CD4-positive, alpha-beta T cell treated with Interleukin-15 for 1 hour (primary cell): ENCODE measurements around the gene KIF19.
"Not testable (repeated sequence)": the region's sequence is repeated elsewhere in the genome, so short reads cannot be mapped to it uniquely, and the experiment has no call there.

Experiments
- DNase-seq: peaks from one replicate; pipeline ENCODE4 v3.0.0-alpha.2; 2020

KIF19 gene

GRCh38 chr17:74325743-74326379 is at the start of gene KIF19:
KIF19 (plus strand) TSS chr17:74326226; CDS start chr17:74326350, 124 bp downstream.
- DNase-seq = peak; percentile 50

- no peak for DNase-seq
Measured at GRCh38 chr17:74276541-74277009, 49.5 kb upstream of the KIF19 start.

- DNase-seq = no peak
Measured at GRCh38 chr17:74277935-74278334, 48.1 kb upstream of the KIF19 start.

GRCh38 chr17:74279617-74280016 is 46.4 kb upstream of the KIF19 start:
- not testable (repeated sequence) for DNase-seq

- peak; percentile 78 for DNase-seq
Measured at GRCh38 chr17:74280093-74280513, 45.9 kb upstream of the KIF19 start.

- no peak for DNase-seq
Measured at GRCh38 chr17:74281799-74282198, 44.2 kb upstream of the KIF19 start.

- not testable (repeated sequence) for DNase-seq
Measured at GRCh38 chr17:74282274-74282586, 43.8 kb upstream of the KIF19 start.

- peak; percentile 58 for DNase-seq
Measured at GRCh38 chr17:74282587-74283370, 43.2 kb upstream of the KIF19 start.

GRCh38 chr17:74283371-74283673 is 42.7 kb upstream of the KIF19 start:
- no peak for DNase-seq

GRCh38 chr17:74287031-74287602 is 38.9 kb upstream of the KIF19 start:
- DNase-seq = no peak

GRCh38 chr17:74288785-74289184 is 37.2 kb upstream of the KIF19 start:
- no peak for DNase-seq

- DNase-seq = no peak
Measured at GRCh38 chr17:74289688-74290087, 36.3 kb upstream of the KIF19 start.

GRCh38 chr17:74290340-74290739 is 35.7 kb upstream of the KIF19 start:
- no peak for DNase-seq

- no peak for DNase-seq
Measured at GRCh38 chr17:74292495-74292894, 33.5 kb upstream of the KIF19 start.

GRCh38 chr17:74295625-74296547 is 30.1 kb upstream of the KIF19 start:
- no peak for DNase-seq

- peak; percentile 53 for DNase-seq
Measured at GRCh38 chr17:74296548-74296936, 29.5 kb upstream of the KIF19 start.

- DNase-seq = no peak
Measured at GRCh38 chr17:74297941-74298340, 28.1 kb upstream of the KIF19 start.

- no peak for DNase-seq
Measured at GRCh38 chr17:74298778-74299177, 27.2 kb upstream of the KIF19 start.

GRCh38 chr17:74299226-74300009 is 26.6 kb upstream of the KIF19 start:
- DNase-seq = no peak

- DNase-seq = no peak
Measured at GRCh38 chr17:74303305-74303704, 22.7 kb upstream of the KIF19 start.

- DNase-seq = no peak
Measured at GRCh38 chr17:74304184-74304583, 21.8 kb upstream of the KIF19 start.
